Mesendoderm (in vitro differentiated cells): Measurements from ENCODE around the gene NT5DC1.

Experiments used
- DNase-seq: peaks from one replicate; pipeline ENCODE4 v3.0.0; 2013
- H2AK5ac ChIP-seq: 2 replicates; pipeline ENCODE4 v1.6.1; 2013; ENCODE audit warnings: low read length, inconsistent platforms
- H2BK120ac ChIP-seq: 2 replicates; pipeline ENCODE4 v1.6.1; 2013; ENCODE audit warnings: low read depth, mild to moderate bottlenecking, low read length, moderate library complexity, mixed read lengths
- H2BK15ac ChIP-seq: replicated peaks from 2 replicates; pipeline ENCODE4 v1.6.1; 2013; ENCODE audit warnings: low read depth, mild to moderate bottlenecking, moderate library complexity
- H2BK5ac ChIP-seq: 2 replicates; pipeline ENCODE4 v1.6.1; 2013; ENCODE audit warnings: low read length, inconsistent platforms
- H3K18ac ChIP-seq: 2 replicates; pipeline ENCODE4 v1.6.1; 2013; ENCODE audit warnings: mild to moderate bottlenecking, low read length, mixed read lengths
- H3K23ac ChIP-seq: one replicate; pipeline ENCODE4 v1.6.1; 2013; ENCODE audit warnings: low read length
- H3K27ac ChIP-seq: 2 replicates; pipeline ENCODE4 v1.5.1; 2013; ENCODE audit warnings: low read depth, mild to moderate bottlenecking, inconsistent platforms, low read length, moderate library complexity
- H3K27me3 ChIP-seq: 2 replicates; pipeline ENCODE4 v1.6.1; 2013; ENCODE audit warnings: low read length, control low read depth, mild to moderate bottlenecking, inconsistent platforms; ENCODE audit not compliant: insufficient read depth, poor library complexity
- H3K36me3 ChIP-seq: 2 replicates; pipeline ENCODE4 v1.6.1; 2013; ENCODE audit warnings: low read length, inconsistent platforms; ENCODE audit not compliant: control insufficient read depth, insufficient read depth
- H3K4ac ChIP-seq: one replicate; pipeline ENCODE4 v1.6.1; 2013; ENCODE audit warnings: low read depth, mild to moderate bottlenecking, low read length, moderate library complexity
- H3K4me1 ChIP-seq: 2 replicates; pipeline ENCODE4 v1.6.1; 2013; ENCODE audit warnings: low read depth, low read length, inconsistent platforms; ENCODE audit not compliant: control insufficient read depth
- H3K4me2 ChIP-seq: 2 replicates; pipeline ENCODE4 v1.6.1; 2013; ENCODE audit warnings: low read length
- H3K4me3 ChIP-seq: 2 replicates; pipeline ENCODE4 v1.5.1; 2013; ENCODE audit warnings: mild to moderate bottlenecking, low read length
- H3K56ac ChIP-seq: one replicate; pipeline ENCODE4 v1.6.1; 2013; ENCODE audit warnings: low read length
- H3K79me1 ChIP-seq: 2 replicates; pipeline ENCODE4 v1.6.1; 2013; ENCODE audit warnings: low read length, inconsistent platforms
- H3K79me2 ChIP-seq: 2 replicates; pipeline ENCODE4 v1.6.1; 2013; ENCODE audit warnings: mild to moderate bottlenecking, low read length; ENCODE audit not compliant: control insufficient read depth, insufficient read depth
- H3K9ac ChIP-seq: 2 replicates; pipeline ENCODE4 v1.6.1; 2013; ENCODE audit warnings: low read length, inconsistent platforms
- H4K5ac ChIP-seq: one replicate; pipeline ENCODE4 v1.6.1; 2013; ENCODE audit warnings: low read length
- H4K8ac ChIP-seq: one replicate; pipeline ENCODE4 v1.6.1; 2013; ENCODE audit warnings: low read depth, mild to moderate bottlenecking, control low read depth, low read length, moderate library complexity
- WGBS: extraction: QIAGEN DNeasy Blood & Tissue Kit; methylation state at CpG from one replicate; pipeline ENCODE4 v1.1.7; 2013; ENCODE audit warnings: low lambda C conversion rate, missing lambda C conversion rate; ENCODE audit not compliant: insufficient coverage; ENCODE audit errors: extremely low coverage; 5-methylcytosine and 5-hydroxymethylcytosine counted together

The NT5DC1 gene

GRCh38 chr6:116070616-116071389 lies 29.9 kb upstream of the NT5DC1 start:
- H3K79me2 ChIP-seq: no peaks in the 10 kb centered on the region
- no peaks in the 10 kb centered on the region for H3K27me3 ChIP-seq
- no peak overlapping the region for H3K23ac ChIP-seq
- no peak overlapping the region for H3K27ac ChIP-seq
- no peak overlapping the region for H3K9ac ChIP-seq
- H3K4ac ChIP-seq: no peak overlapping the region
- no CpG with 5 or more reads among the region's 2 CpGs for WGBS
- H2BK5ac ChIP-seq: no peak overlapping the region
- no peak overlapping the region for H3K4me2 ChIP-seq
- H2BK15ac ChIP-seq: no peak overlapping the region
- no peaks in the 10 kb centered on the region for H3K79me1 ChIP-seq
- no peak overlapping the region for H2BK120ac ChIP-seq
- no peaks in the 10 kb centered on the region for H3K4me1 ChIP-seq
- no peak overlapping the region for H4K5ac ChIP-seq
- H2AK5ac ChIP-seq: no peak overlapping the region
- no peaks in the 10 kb centered on the region for H3K36me3 ChIP-seq
- DNase-seq: no peak
- no peak overlapping the region for H3K18ac ChIP-seq
- no peak overlapping the region for H3K56ac ChIP-seq
- no peak overlapping the region for H3K4me3 ChIP-seq
- H4K8ac ChIP-seq: no peak overlapping the region

- H3K36me3 ChIP-seq: no peaks in the 10 kb centered on the region
- no peak overlapping the region for H3K4me2 ChIP-seq
- no peak overlapping the region for H4K8ac ChIP-seq
- no peaks in the 10 kb centered on the region for H3K27me3 ChIP-seq
- no peak overlapping the region for H3K56ac ChIP-seq
- no peak overlapping the region for H3K23ac ChIP-seq
- H2BK5ac ChIP-seq: no peak overlapping the region
- no peaks in the 10 kb centered on the region for H3K79me1 ChIP-seq
- no peak overlapping the region for H2BK120ac ChIP-seq
- no peak overlapping the region for H3K4ac ChIP-seq
- no peak overlapping the region for H2BK15ac ChIP-seq
- no peaks in the 10 kb centered on the region for H3K79me2 ChIP-seq
- no peak overlapping the region for H3K18ac ChIP-seq
- H3K9ac ChIP-seq: no peak overlapping the region
- no peak overlapping the region for H3K4me3 ChIP-seq
- H3K4me1 ChIP-seq: no peaks in the 10 kb centered on the region
- no peak overlapping the region for H2AK5ac ChIP-seq
- WGBS: no CpG with 5 or more reads among the region's 1 CpG
- H4K5ac ChIP-seq: no peak overlapping the region
- no peak for DNase-seq
- no peak overlapping the region for H3K27ac ChIP-seq
Measured at GRCh38 chr6:116072368-116072767, 28.3 kb upstream of the NT5DC1 start.

- Histone ChIP-seq H2BK15ac (no peak overlapping the region), H4K5ac (no peak overlapping the region), H2BK5ac (no peak overlapping the region), H4K8ac (no peak overlapping the region), H3K36me3 (no peaks in the 10 kb centered on the region), H3K23ac (no peak overlapping the region), H3K4me3 (no peak overlapping the region), H3K79me2 (no peaks in the 10 kb centered on the region), H3K4me1 (no peaks in the 10 kb centered on the region), H2BK120ac (no peak overlapping the region), H3K4me2 (no peak overlapping the region), H3K27me3 (no peaks in the 10 kb centered on the region), H3K79me1 (no peaks in the 10 kb centered on the region), H3K18ac (no peak overlapping the region), H2AK5ac (no peak overlapping the region), H3K9ac (no peak overlapping the region), H3K4ac (no peak overlapping the region), H3K56ac (no peak overlapping the region), H3K27ac (no peak overlapping the region)
- DNase-seq: no peak
- no CpG with 5 or more reads among the region's 2 CpGs for WGBS
Measured at GRCh38 chr6:116073765-116074440, 26.8 kb upstream of the NT5DC1 start.

GRCh38 chr6:116074732-116075390 lies 25.8 kb upstream of the NT5DC1 start:
- Histone ChIP-seq H3K4me3 (no peak overlapping the region), H3K9ac (no peak overlapping the region), H3K4me1 (no peaks in the 10 kb centered on the region), H4K5ac (no peak overlapping the region), H3K79me1 (no peaks in the 10 kb centered on the region), H3K4ac (no peak overlapping the region), H3K56ac (no peak overlapping the region), H3K36me3 (no peaks in the 10 kb centered on the region), H3K23ac (no peak overlapping the region), H3K27ac (no peak overlapping the region), H2BK120ac (no peak overlapping the region), H4K8ac (no peak overlapping the region), H3K4me2 (no peak overlapping the region), H2BK5ac (no peak overlapping the region), H2AK5ac (no peak overlapping the region), H3K18ac (no peak overlapping the region), H2BK15ac (no peak overlapping the region), H3K79me2 (no peaks in the 10 kb centered on the region), H3K27me3 (no peaks in the 10 kb centered on the region)
- DNase-seq: no peak
- no CpG with 5 or more reads among the region's 2 CpGs for WGBS

GRCh38 chr6:116078522-116078921 lies 22.1 kb upstream of the NT5DC1 start:
- Histone ChIP-seq H3K4me1 (no peaks in the 10 kb centered on the region), H4K8ac (no peak overlapping the region), H2AK5ac (no peak overlapping the region), H2BK15ac (no peak overlapping the region), H3K36me3 (no peaks in the 10 kb centered on the region), H3K9ac (no peak overlapping the region), H3K4me3 (no peak overlapping the region), H3K79me1 (no peaks in the 10 kb centered on the region), H3K27me3 (no peaks in the 10 kb centered on the region), H3K79me2 (no peaks in the 10 kb centered on the region), H3K23ac (no peak overlapping the region), H3K18ac (no peak overlapping the region), H2BK120ac (no peak overlapping the region), H3K4ac (no peak overlapping the region), H3K4me2 (no peak overlapping the region), H4K5ac (no peak overlapping the region), H2BK5ac (no peak overlapping the region), H3K56ac (no peak overlapping the region), H3K27ac (no peak overlapping the region)
- WGBS: no CpG with 5 or more reads among the region's 3 CpGs
- DNase-seq: no peak
